ENCODE measurements around the gene DHX9.

The DHX9 gene

GRCh38 chr1:182839209-182840066 lies at the start of gene DHX9:
Gene DHX9, plus strand, starts transcription at chr1:182839347. Its CDS starts 3,220 bp downstream, at chr1:182842567.
- DNase-seq: peak; percentile 83

GRCh38 chr1:182791281-182792179 lies 47.6 kb upstream of the DHX9 start:
- DNase-seq: no peak

- no peak for DNase-seq
These were observed 45.1 kb upstream of the DHX9 start for GRCh38 chr1:182794091-182794490.

DNA sequence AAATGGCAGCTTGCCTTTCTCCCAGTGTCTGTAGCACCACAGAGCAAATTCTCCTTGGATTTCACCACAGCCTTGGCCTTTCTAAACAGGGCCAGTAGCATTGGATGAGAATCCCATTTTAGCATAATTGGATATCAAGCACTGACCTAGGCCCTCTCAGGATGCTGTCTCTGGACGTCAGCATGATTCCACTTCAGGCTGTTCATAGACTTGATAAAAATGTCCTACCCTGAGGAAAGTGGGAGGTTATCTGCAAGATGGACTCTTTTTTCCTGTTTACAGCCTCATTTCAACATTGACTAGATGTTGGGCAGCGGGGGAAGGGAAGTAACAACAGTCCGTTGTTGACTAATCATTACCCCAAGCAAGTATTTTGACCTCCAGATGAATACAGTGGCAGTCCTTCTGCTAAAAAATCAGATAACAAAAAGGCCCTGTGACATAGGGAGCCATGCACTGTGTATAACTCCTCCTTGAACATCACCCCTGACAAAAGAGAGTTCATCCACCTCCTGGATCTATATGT lies 44.4 kb upstream of the DHX9 start:
- no peak for DNase-seq

DNA sequence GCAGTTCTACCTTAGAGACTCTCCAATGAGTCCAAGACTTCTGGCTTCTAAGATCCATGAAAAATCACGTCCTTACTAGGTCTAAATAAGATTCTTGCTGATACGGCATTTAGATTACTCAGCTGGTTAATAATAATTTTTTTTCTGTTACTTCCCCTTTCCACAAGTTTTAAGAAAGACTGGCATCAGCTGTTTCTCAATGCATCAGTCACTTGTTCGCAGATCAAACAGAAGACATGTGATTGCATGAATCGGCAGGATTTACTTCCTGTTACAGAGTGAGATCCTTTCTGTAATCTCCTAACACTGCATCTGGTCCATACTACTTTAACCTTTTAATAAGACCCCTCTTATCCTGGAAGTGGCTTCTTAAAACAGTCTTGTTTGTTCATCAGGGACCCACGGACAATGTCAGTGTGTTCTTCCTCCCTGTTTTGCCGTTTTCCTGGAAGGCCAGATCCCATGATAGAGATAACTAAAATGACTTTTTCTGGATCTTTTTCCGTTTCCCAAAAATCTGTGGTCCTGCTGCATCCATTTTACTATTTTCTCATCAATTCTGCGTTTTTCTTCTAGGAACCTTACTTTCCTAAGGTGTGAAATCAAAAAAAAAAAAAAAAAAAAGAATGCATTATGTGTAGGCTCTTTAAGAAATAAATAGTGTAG lies 43.5 kb upstream of the DHX9 start:
- DNase-seq: no peak

DNA sequence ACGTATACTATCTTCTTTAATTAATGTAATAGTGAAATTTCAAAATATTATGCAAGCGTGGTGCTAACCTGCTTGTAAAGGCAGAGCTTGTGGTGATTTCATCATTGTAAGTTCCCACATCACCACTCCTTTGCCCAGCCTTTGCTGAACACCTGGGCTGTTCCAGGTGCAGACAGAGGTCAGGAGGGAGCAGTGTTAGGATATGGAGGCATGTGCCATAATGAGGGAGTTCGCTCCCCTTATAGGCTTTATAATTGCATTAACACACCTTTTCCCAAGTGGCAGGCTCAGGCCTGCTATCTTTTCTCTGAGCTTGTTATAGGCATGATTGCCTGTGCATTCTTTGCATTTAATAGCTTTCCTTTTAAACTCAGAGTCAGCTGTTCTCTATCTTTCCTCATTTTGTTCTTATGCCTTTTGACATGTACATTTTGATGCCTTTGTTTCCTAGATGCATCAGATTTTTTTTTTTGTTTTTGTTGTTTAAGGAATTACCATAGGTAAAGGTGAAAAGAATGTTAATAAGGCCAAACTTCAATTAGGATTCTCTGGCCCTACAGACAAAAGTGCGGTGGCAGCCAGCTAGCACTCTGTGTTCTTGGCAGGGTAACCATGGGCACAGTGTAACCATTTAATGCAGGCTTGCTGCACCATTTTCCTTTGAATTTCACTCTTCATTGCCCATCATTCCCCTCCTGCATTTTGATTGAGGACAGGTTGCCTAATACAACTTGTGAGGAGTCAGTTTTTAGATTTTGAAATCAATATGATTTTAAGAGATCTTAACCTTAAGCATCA lies 36.9 kb upstream of the DHX9 start:
- no peak for DNase-seq

GRCh38 chr1:182803846-182804245 lies 35.3 kb upstream of the DHX9 start:
- DNase-seq: no peak

DNA sequence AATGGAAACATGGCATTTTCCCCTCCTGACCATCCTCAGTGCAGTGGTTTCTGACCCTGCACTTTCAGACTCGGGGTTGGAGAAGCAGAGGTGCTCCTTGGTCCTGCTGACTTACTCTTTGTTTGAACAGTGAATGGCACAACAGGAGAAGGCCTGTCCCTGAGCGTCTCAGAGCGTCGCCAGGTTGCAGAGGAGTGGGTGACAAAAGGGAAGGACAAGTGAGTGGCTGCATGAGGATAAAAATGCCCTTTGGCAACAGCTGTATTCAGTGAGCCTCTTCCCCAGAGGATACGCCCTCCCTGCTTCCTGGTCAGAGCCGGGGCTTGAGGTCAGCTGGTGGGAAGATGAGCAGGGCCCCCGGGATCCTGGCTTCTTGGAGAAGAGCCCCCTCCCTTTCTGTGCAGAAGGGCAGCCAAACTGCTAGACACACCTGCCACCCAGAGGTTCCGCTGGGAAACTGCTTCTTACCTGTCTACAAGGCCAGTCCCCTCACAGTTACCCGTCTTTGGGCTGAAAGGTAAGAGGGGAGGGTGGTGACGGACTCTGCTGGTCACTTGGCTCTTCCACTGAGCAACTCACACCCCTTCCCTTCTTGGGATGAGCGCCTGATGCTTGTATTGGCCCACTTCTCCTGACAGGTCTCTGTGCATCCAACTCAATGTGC lies 33.0 kb upstream of the DHX9 start:
- no peak for DNase-seq

DNA sequence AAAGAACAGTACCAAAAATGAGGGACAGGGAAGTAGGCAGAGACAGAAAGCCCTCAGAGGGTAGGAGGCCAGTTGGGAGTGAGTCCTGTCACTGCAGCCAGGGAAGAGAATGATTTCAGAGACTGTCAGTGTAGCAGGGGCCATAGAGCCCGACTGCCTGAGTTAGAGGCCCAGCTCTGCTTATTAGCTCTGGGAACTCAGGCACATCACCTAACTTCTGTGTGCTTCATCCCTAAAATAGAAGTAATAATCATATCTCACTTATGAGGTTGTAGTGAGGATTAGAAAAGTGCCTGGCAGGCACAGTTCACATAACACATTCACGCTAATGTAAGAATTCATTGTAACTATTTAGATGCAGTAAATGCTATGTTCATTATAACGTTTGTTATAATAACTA lies 31.2 kb upstream of the DHX9 start:
- no peak for DNase-seq

DNA sequence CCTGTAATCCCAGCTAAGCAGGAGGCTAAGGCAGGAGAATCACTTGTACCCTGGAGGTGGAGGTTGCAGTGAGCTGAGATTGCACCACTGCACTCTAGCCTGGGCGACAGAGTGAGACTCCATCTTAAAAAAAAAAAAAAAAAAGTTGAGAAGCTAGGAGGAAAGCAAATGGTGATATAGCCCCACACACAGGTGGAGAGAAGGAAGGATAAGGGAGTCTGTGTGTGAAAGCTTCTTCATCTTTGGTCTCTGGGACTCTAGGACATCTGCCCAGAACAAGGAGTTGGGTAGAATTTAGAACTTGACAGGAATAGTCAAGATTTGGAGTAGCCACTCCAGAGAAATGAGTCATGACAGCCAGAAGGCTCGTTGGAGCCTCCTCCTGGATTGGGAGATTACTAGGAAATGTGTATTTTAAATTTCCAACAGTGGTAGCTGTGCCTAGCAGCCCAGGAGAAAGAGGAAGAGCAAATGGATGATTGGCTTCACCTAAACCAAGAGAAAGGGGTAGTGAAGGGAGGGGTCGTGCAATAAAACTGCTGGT lies 29.7 kb upstream of the DHX9 start:
- peak; percentile 12 for DNase-seq

DNA sequence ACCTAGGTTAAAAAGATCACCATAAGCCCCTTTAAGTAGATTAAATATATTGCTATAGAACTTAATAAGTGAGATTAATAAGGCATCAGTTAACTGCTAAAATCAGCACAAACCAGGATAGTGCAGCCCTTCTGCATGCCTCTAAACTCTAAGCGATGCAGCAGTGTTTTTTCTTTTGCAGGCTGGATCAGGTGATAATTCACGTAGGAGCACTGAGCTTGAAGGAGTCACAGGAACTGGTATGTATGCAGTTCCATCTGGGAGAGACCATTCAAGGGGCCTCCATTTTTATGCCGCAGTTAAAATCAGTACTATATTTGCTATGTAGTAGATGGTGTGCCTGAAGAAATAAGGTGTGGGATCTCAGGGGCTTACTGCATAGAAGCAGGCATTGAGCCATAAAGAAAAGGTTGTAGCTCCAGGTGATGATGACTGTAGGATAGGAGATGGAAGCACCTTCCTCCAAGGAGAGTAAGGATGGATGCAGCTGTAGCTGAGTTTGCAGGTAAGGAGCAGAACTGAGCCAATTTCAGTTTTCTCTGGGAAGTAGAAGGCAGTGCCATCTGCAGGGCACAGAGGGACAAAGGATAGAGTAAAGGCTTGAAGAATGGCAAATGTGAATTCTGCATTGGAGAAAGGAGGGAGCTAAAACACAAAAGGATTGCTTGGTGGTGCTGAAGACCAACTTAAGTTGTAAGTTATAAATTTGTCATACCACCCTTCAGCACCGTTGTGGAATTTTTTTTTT lies 27.0 kb upstream of the DHX9 start:
- DNase-seq: no peak

DNA sequence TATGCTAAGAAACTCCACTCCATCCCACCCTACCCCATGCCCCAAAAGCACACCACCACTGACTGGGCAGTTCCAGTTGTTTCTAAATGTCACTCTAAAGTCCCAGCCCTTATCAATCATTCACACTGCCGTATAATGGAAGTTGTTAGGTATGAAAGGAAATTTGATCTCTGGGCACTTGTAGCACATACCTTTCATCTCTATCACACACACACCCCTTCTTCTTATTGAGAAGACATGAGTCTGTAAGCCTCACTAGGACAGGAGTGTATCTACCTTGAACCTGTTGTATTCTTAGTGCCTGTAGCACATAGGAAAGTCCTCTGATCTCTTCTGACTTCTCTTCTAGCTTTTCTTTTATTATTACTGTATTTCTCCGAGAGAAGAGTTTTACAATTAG lies 22.3 kb upstream of the DHX9 start:
- DNase-seq: no peak

- DNase-seq: no peak
These were observed 21.3 kb upstream of the DHX9 start for GRCh38 chr1:182817802-182818201.

DNA sequence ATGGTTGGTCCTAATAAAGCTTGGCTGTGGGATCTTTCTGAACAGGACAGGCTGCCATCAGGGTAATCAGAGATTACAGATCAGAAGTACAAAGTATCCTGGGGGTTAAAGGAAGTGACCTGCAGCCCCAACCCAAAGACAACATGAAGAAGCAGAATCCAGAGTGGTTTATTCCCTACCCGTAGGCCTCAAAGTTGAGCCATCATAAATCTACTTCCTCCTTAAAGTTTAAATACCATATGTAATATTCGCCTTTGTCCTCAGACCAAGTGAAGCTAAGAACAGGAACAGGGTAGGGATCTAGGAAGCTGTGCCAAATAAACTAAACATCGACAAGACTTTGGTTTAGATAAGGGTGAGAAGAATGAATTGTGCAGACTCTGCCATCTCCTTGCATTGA lies 15.9 kb upstream of the DHX9 start:
- DNase-seq: no peak

DNA sequence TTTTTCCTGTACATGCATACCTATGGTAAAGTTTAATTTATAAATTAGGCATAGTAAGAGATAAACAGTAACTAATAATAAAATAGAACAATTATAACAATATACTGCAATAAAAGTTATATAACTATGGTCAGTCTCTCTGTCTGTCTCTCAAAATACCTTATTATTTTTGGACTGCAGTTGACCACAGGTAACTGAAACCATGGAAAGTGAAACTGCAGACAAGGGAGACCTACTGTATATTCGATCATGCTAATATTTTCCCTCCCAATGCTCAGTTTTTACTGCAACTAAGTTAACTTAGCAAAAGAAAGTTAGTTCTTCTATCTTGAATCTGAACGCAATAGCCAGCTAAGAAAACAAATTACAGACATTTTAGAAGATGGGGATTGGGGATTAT lies 12.3 kb upstream of the DHX9 start:
- no peak for DNase-seq

DNA sequence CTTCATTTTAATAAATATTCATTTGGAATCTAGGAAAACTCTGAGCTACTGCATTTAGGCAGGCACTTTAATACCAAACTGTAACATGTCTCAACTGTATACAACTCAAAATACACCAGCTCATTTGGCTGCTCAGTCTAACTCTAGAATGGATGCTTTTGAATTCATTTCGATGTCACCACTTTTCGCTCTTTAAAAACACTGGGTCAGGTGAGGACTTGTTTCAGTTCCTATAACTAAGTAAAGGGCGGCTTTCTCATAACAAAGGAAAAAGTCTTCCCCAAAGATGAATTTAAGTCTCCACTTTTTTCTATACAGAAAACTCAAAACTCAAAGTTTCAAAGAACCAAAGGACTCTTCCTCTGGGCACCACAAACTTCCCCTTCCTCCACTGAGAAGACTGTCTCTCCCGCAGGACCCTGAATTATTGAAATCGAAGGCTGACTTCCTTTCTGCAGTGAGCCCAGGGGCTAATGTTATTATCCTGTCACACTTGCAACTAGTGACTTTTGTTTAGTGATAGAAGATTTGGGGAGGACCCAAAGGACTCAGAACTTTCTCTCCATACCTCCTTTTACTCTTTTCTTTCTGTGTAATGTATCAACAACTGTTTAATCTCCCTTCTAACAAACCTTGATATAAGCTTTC lies 9.7 kb upstream of the DHX9 start:
- no peak for DNase-seq

DNA sequence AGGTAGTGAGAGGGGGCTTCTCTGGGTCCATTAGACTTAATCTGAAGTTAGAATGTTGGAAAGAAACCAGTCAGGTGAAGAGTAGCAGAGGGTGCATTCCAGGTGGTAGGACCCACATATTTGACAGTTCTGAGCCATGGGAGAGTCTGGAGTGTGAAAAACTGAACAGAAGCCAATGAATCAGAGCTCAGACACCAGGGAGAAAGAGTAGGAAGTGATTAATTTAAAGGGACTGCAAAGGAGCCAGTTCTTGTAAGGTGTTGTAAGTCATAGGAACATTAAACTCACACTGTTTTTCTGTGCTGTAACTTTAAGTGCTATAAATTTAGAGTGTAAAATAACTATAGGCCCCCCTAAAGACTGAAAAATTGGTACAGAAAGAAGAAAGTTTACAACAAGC lies 5.9 kb upstream of the DHX9 start:
- peak; percentile 72 for DNase-seq

- no peak for DNase-seq
These were observed 4.8 kb upstream of the DHX9 start for GRCh38 chr1:182834326-182834725.

DNA sequence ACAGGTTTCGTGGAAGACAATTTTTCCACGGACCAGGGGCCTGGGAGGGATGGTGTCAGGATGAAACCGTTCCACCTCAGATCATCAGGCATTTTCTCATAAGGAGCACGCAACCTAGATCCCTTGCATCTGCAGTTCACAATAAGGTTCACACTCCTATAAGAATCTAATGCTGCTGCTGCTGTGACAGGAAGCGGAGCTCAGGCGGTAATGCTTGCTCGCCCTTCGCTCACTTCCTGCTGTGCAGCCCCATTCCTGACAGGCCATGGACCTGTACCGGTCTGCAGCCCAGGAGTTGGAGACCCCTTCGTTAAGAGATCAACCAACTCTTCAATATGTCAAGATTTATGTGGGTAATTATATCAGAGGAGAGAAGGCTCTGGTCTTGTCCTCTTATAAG lies 3.3 kb upstream of the DHX9 start:
- no peak for DNase-seq

- DNase-seq: peak; percentile 14
These were observed 2.3 kb downstream of the DHX9 start for GRCh38 chr1:182841368-182841988.
